Natural killer cell treated with Interleukin-12 subunit alpha and Interleukin-12 subunit beta and Interleukin-15 and Interleukin-18, amount 100 ng/mL, for 72 hours (primary cell): Measurements from ENCODE around the gene DFFB. TPM values are rescaled to one million over a fixed set of nuclear protein-coding genes. Genes with fewer than 3 reads are reported as not detected.

ENCODE experiments used
- ATAC-seq, 2 donors: fragments of 150-1000 bp; cut with Tn5 transposase in 1 of 2; sonication (Bioruptor Pico), chemical (Tn5 transposase) in 1 of 2; 2 replicates each; pipeline ENCODE4 v1.10.0; 2021
- DNase-seq: peaks from one replicate; pipeline ENCODE4 v3.0.0; 2022; ENCODE audit warnings: low spot score
- H3K27ac Mint-ChIP-seq, 2 donors: 1 replicate in 1 of 2; 2 replicates in 1 of 2; pipeline ENCODE4 v1.8.0; 2022; ENCODE audit warnings: mixed read lengths in 2 of 2, mild to moderate bottlenecking in 1 of 2, moderate library complexity in 1 of 2
- H3K27me3 Mint-ChIP-seq, 2 donors: 1 replicate in 1 of 2; 2 replicates in 1 of 2; pipeline ENCODE4 v1.8.0; 2022; ENCODE audit warnings: mixed read lengths in 2 of 2
- H3K36me3 Mint-ChIP-seq: one replicate; pipeline ENCODE4 v1.8.0; 2022; ENCODE audit warnings: mixed read lengths
- H3K4me1 Mint-ChIP-seq, 2 donors: 1 replicate in 1 of 2; 2 replicates in 1 of 2; pipeline ENCODE4 v1.8.0; 2022; ENCODE audit warnings: low read depth in 2 of 2, mixed read lengths in 2 of 2, mild to moderate bottlenecking in 1 of 2
- H3K4me3 Mint-ChIP-seq: one replicate; pipeline ENCODE4 v1.8.0; 2022; ENCODE audit warnings: mixed read lengths
- H3K9me3 Mint-ChIP-seq: 2 replicates; pipeline ENCODE4 v1.8.0; 2022; ENCODE audit warnings: mixed read lengths
- total RNA-seq, 2 donors: library from RNA; stranded (reverse); gene quantifications; one replicate each; pipeline ENCODE4 v1.2.3, GENCODE V29; 2022

Gene DFFB
- total RNA-seq, 2 donors from 2014 or later, result 13.3 to 19.4 TPM

GRCh38 chr1:3841491-3841890, 15.8 kb upstream of the DFFB start:
- Mint-ChIP-seq H3K4me1 (no peaks in the 10 kb centered on the region), H3K36me3 (peaks cover 18% of the 10 kb centered on the region), H3K27me3 (no peaks in the 10 kb centered on the region), H3K4me3 (no peak overlapping the region), H3K9me3 (no peaks in the 10 kb centered on the region), H3K27ac (no peak overlapping the region)
- ATAC-seq, result no peak
- DNase-seq, result no peak

DNA sequence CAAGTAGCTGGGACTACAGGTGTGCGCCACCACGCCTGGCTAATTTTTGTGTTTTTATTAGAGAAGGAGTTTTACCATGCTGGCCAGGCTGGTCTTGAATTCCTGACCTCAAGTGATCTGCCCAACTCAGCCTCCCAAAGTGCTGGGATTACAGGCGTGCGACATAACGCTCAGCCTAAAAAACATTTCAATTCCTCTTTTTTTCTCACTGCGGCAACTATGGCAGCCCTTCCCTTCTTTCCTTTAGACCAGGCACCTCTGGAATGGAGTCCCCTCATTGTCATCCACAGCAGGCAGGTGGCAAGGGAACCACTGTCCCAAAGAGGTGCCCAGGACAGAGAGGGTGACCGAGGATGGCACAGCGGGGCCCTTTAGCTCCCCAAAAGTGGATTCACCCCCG, 14.4 kb upstream of the DFFB start:
- DNase-seq, result no peak
- peaks cover 16% of the 10 kb centered on the region for H3K36me3 Mint-ChIP-seq
- no peaks in the 10 kb centered on the region for H3K9me3 Mint-ChIP-seq

DNA sequence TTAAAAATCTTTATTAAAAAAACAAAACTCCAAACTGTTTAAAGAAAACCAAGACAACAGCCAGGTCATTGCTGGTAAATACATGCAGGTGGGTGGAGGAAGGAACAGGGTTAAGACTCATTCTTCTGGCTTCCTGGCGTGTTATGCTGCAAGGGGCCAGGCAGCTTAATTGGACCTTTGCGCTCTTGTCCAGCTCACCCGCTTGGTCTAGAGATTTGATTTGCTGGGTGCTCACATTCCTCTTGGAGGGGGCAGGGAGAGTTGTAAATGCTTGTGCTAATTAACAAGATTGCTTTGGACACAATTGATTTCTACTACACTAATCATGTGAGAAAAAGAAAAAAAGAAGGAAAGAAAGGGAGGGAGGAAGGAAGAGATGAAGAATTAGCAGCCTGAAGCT, 10.7 kb upstream of the DFFB start:
- Mint-ChIP-seq H3K27me3 (no peaks in the 10 kb centered on the region), H3K27ac (no peak overlapping the region), H3K36me3 (peaks cover 10% of the 10 kb centered on the region), H3K4me3 (no peak overlapping the region), H3K9me3 (no peaks in the 10 kb centered on the region), H3K4me1 (no peaks in the 10 kb centered on the region)
- ATAC-seq (no peak), DNase-seq (no peak)

More for the DNA sequence above, 14.4 kb upstream of the DFFB start:
- Mint-ChIP-seq H3K27ac (no peak overlapping the region), H3K4me1 (no peaks in the 10 kb centered on the region), H3K4me3 (no peak overlapping the region), H3K27me3 (no peaks in the 10 kb centered on the region)
- no peak for ATAC-seq

GRCh38 chr1:3847081-3847480, 10.2 kb upstream of the DFFB start:
- peaks cover 10% of the 10 kb centered on the region for H3K36me3 Mint-ChIP-seq
- no peaks in the 10 kb centered on the region for H3K9me3 Mint-ChIP-seq
- no peak overlapping the region for H3K4me3 Mint-ChIP-seq
- DNase-seq (no peak), ATAC-seq (no peak)
- no peak overlapping the region for H3K27ac Mint-ChIP-seq
- no peaks in the 10 kb centered on the region for H3K27me3 Mint-ChIP-seq
- no peaks in the 10 kb centered on the region for H3K4me1 Mint-ChIP-seq

DNA sequence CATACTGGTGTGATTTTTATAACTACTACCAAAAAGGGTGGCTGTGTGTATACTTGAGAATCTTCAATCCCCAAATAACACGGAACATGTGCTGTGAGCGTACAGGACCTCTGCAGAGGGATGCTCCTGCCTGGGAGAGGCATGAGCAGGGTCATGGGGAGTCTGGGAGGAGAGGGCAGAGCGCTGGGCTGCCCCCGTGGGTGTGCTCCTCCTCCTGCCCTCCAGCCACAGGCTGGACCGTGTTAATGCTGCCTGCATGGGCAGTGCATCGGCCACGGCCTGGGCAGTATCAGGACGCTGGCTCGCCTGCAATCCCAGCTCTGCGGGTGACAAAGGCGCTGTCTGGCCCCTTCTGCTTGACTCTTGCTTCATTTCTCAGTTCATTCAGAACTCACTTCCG, 6.4 kb upstream of the DFFB start:
- Mint-ChIP-seq H3K36me3 (peaks cover 10% of the 10 kb centered on the region), H3K27ac (no peak overlapping the region), H3K4me3 (no peak overlapping the region), H3K9me3 (no peaks in the 10 kb centered on the region), H3K4me1 (peaks cover 3 to 12% of the 10 kb centered on the region in 2 donors), H3K27me3 (no peaks in the 10 kb centered on the region)
- ATAC-seq (no peak), DNase-seq (no peak)

DNA sequence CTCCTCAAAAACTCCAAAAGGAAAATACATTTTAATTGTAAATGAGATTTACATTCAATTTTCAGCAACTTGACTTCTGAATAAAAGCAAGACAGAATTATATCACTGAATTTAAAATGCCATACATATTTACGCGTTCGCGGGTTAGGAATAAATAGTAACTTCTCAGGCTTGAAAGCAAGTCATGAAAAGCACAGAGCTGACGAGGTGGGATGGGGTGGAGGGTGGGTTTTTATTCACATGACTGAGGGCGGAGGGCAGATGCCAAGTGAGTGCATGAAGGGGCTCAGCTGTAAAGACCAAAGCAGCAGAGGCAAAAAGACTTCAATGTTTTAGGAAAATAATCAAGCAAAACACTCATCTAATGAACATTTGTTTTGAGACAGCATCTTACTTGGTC, 6.0 kb upstream of the DFFB start:
- ATAC-seq (no peak), DNase-seq (no peak)
- H3K36me3 Mint-ChIP-seq, result peaks cover 10% of the 10 kb centered on the region
- no peaks in the 10 kb centered on the region for H3K9me3 Mint-ChIP-seq
- peaks cover 3 to 15% of the 10 kb centered on the region in 2 donors for H3K4me1 Mint-ChIP-seq
- no peaks in the 10 kb centered on the region for H3K27me3 Mint-ChIP-seq
- H3K4me3 Mint-ChIP-seq, result no peak overlapping the region
- no peak overlapping the region for H3K27ac Mint-ChIP-seq

GRCh38 chr1:3852091-3852490, 5.2 kb upstream of the DFFB start:
- Mint-ChIP-seq H3K9me3 (no peaks in the 10 kb centered on the region), H3K36me3 (peaks cover 4% of the 10 kb centered on the region), H3K27me3 (no peaks in the 10 kb centered on the region), H3K27ac (no peak overlapping the region), H3K4me1 (peaks cover 3 to 17% of the 10 kb centered on the region in 2 donors), H3K4me3 (no peak overlapping the region)
- DNase-seq, result no peak
- ATAC-seq, result no peak

GRCh38 chr1:3852711-3853485, 4.4 kb upstream of the DFFB start:
- Mint-ChIP-seq H3K4me3 (no peak overlapping the region), H3K9me3 (no peaks in the 10 kb centered on the region), H3K4me1 (peaks cover 7 to 17% of the 10 kb centered on the region in 2 donors), H3K27ac (no peak overlapping the region), H3K27me3 (no peaks in the 10 kb centered on the region), H3K36me3 (peaks cover 4% of the 10 kb centered on the region)
- DNase-seq (no peak), ATAC-seq (no peak)

DNA sequence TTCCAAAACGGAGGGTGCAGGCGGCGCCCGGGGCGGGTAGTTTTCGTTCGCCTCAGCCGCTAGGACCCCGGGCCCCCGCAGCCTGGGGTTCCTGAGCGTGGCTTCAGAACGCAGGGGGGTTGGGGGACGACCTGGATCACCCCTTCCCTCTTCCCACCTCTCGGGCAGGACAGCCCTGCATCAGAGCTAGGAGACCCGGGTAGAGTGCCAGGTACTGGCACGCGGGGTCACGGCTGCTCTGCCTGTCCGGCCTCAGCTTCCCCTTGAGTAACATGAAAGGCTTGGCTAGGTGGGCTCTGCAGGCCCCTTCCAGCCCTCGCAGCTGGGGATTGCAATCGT, 484 bp downstream of the DFFB start:
- Mint-ChIP-seq H3K36me3 (no peaks in the 10 kb centered on the region), H3K27me3 (no peaks in the 10 kb centered on the region), H3K4me1 (peaks cover 7 to 15% of the 10 kb centered on the region in 2 donors), H3K4me3 (no peak overlapping the region), H3K27ac (peak overlapping the region; percentile 79 to 90), H3K9me3 (no peaks in the 10 kb centered on the region)
- DNase-seq (no peak), ATAC-seq (no peak)

- no peaks in the 10 kb centered on the region for H3K27me3 Mint-ChIP-seq
- no peaks in the 10 kb centered on the region for H3K9me3 Mint-ChIP-seq
- H3K4me1 Mint-ChIP-seq, result peaks cover 7 to 11% of the 10 kb centered on the region in 2 donors
- DNase-seq, result no peak
- H3K36me3 Mint-ChIP-seq, result no peaks in the 10 kb centered on the region
- ATAC-seq, result no peak
- H3K27ac Mint-ChIP-seq, result peak overlapping the region in 1 of 2 donors; percentile 33
- peak overlapping the region; percentile 49 for H3K4me3 Mint-ChIP-seq
These were observed 1.1 kb downstream of the DFFB start for GRCh38 chr1:3858231-3858981.

DNA sequence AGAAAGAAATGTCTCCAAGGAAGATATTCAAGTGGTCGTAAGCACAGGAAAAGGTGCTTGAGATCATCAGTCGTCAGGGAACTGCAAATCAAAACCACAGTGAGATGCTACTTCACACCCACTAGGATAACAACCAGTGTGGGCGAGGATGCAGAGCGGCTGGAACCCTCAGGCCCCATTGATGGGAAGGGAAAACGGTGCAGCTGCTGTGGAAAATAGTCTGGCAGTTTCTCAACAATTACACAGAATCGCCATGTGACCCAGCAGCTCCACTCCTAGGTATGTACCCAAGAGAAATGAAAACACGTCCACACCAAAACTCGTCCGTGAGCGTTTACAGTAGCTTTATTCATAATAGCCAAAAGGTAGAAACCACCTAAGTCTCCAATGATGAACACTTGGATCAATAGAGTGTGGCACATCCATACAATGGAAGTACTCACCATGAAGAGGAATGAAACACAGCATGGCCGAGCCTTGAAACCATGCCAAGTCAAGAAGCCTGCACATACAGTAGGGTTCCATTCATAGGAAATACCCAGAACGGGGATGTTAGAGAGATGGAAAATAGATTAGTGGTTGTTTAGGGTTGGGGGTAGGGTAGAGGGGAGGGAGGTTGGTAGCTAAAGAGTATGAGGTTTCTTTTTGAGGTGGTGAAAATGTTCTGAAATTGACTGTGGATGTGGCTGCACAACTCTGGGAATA, 6.1 kb downstream of the DFFB start:
- Mint-ChIP-seq H3K4me1 (peaks cover 0 to 2% of the 10 kb centered on the region in 2 donors), H3K36me3 (no peaks in the 10 kb centered on the region), H3K27me3 (no peaks in the 10 kb centered on the region), H3K27ac (no peak overlapping the region), H3K9me3 (no peaks in the 10 kb centered on the region), H3K4me3 (no peak overlapping the region)
- ATAC-seq (no peak), DNase-seq (no peak)

DNA sequence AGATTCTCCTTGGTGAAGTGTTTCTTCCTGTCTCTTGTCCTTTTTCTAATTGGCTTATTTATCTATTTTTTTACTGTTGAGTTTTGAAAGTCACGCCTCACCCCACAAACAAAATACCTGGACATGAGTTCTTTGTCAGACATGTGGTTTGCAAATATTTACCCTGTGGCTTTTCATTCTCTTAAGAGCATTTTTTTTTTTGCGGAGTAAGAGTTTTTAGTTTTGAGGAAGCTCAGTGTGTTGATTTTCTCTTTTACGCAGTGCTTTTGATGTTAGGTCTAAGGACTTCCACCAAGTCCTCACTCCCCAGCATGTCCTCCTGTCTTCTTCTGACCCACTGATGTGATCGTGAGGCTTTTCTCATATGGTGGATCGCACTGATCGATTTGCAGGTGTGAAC, 7.6 kb downstream of the DFFB start:
- no peaks in the 10 kb centered on the region for H3K27me3 Mint-ChIP-seq
- no peak overlapping the region for H3K27ac Mint-ChIP-seq
- H3K9me3 Mint-ChIP-seq, result no peaks in the 10 kb centered on the region
- peaks cover 4% of the 10 kb centered on the region for H3K36me3 Mint-ChIP-seq
- no peak for DNase-seq
- ATAC-seq, result no peak
- peaks cover 0 to 6% of the 10 kb centered on the region in 2 donors for H3K4me1 Mint-ChIP-seq
- H3K4me3 Mint-ChIP-seq, result no peak overlapping the region

GRCh38 chr1:3865606-3866160, 8.4 kb downstream of the DFFB start:
- Mint-ChIP-seq H3K27ac (no peak overlapping the region), H3K4me1 (peaks cover 0 to 6% of the 10 kb centered on the region in 2 donors), H3K36me3 (peaks cover 4% of the 10 kb centered on the region), H3K4me3 (no peak overlapping the region), H3K9me3 (no peaks in the 10 kb centered on the region), H3K27me3 (no peaks in the 10 kb centered on the region)
- ATAC-seq (no peak), DNase-seq (no peak)
